Glutamatergic neuron (in vitro differentiated cells): ENCODE measurements around the gene ZNF879. TPM values are rescaled to one million over a fixed set of nuclear protein-coding genes. Genes with fewer than 3 reads are reported as not detected.

Source experiments
- DNase-seq: peaks from one replicate; pipeline ENCODE4 v3.0.0; 2022
- H3K27ac Mint-ChIP-seq: one replicate; pipeline ENCODE4 v1.8.0; 2020; ENCODE audit warnings: mild to moderate bottlenecking, mixed read lengths, inconsistent platforms; ENCODE audit not compliant: unreplicated experiment
- H3K27me3 Mint-ChIP-seq: one replicate; pipeline ENCODE4 v1.8.0; 2020; ENCODE audit warnings: mild to moderate bottlenecking, moderate library complexity, mixed read lengths, inconsistent platforms; ENCODE audit not compliant: unreplicated experiment
- H3K36me3 Mint-ChIP-seq: one replicate; pipeline ENCODE4 v1.8.0; 2020; ENCODE audit warnings: mild to moderate bottlenecking, mixed read lengths, inconsistent platforms; ENCODE audit not compliant: unreplicated experiment
- H3K4me1 Mint-ChIP-seq: one replicate; pipeline ENCODE4 v1.8.0; 2020; ENCODE audit warnings: mild to moderate bottlenecking, low read depth, mixed read lengths, inconsistent platforms; ENCODE audit not compliant: unreplicated experiment
- H3K4me3 Mint-ChIP-seq: one replicate; pipeline ENCODE4 v1.8.0; 2020; ENCODE audit warnings: mild to moderate bottlenecking, mixed read lengths, inconsistent platforms; ENCODE audit not compliant: unreplicated experiment
- H3K9me3 Mint-ChIP-seq: one replicate; pipeline ENCODE4 v1.8.0; 2020; ENCODE audit warnings: mild to moderate bottlenecking, moderate library complexity, mixed read lengths, inconsistent platforms; ENCODE audit not compliant: unreplicated experiment
- CTCF ChIP-seq: fragments of 200-600 bp; sonication (generic); IDR thresholded peaks from one replicate; pipeline ENCODE4 v1.5.0; 2021; ENCODE audit not compliant: partially characterized antibody, unreplicated experiment
- total RNA-seq: library from RNA; stranded (reverse); fragmentation: NEBNext Ultra II Directional; extraction: Animal tissue kit (Norgen Biotek cat#: 25700); gene quantifications from one replicate; pipeline ENCODE4 v1.2.1, GENCODE V29; 2021; ENCODE audit not compliant: unreplicated experiment

ZNF879 gene
- total RNA-seq, 1 donor from 2014 or later = 5.7 TPM

GRCh38 chr5:179051784-179052183 is 28.2 kb downstream of the ZNF879 start:
- no peak overlapping the region for H3K27ac Mint-ChIP-seq
- no peaks in the 10 kb centered on the region for H3K4me1 Mint-ChIP-seq
- TF ChIP-seq CTCF = no peak
- H3K9me3 Mint-ChIP-seq = peaks cover 1% of the 10 kb centered on the region
- no peaks in the 10 kb centered on the region for H3K27me3 Mint-ChIP-seq
- peaks cover 4% of the 10 kb centered on the region for H3K36me3 Mint-ChIP-seq
- DNase-seq = no peak
- no peak overlapping the region for H3K4me3 Mint-ChIP-seq

GRCh38 chr5:179054036-179054785 is 30.6 kb downstream of the ZNF879 start:
- no peaks in the 10 kb centered on the region for H3K27me3 Mint-ChIP-seq
- TF ChIP-seq CTCF = no peak
- H3K36me3 Mint-ChIP-seq = peaks cover 4% of the 10 kb centered on the region
- no peak overlapping the region for H3K4me3 Mint-ChIP-seq
- no peak overlapping the region for H3K27ac Mint-ChIP-seq
- DNase-seq = no peak
- H3K4me1 Mint-ChIP-seq = no peaks in the 10 kb centered on the region
- no peaks in the 10 kb centered on the region for H3K9me3 Mint-ChIP-seq

GRCh38 chr5:179054876-179055275 is 31.3 kb downstream of the ZNF879 start:
- peaks cover 4% of the 10 kb centered on the region for H3K36me3 Mint-ChIP-seq
- no peak overlapping the region for H3K27ac Mint-ChIP-seq
- H3K9me3 Mint-ChIP-seq = peaks cover 2% of the 10 kb centered on the region
- TF ChIP-seq CTCF = no peak
- DNase-seq = no peak
- H3K4me3 Mint-ChIP-seq = no peak overlapping the region
- H3K4me1 Mint-ChIP-seq = no peaks in the 10 kb centered on the region
- H3K27me3 Mint-ChIP-seq = no peaks in the 10 kb centered on the region

- TF ChIP-seq CTCF = no peak
- no peaks in the 10 kb centered on the region for H3K27me3 Mint-ChIP-seq
- H3K36me3 Mint-ChIP-seq = peaks cover 4% of the 10 kb centered on the region
- no peak for DNase-seq
- H3K4me3 Mint-ChIP-seq = no peak overlapping the region
- no peaks in the 10 kb centered on the region for H3K4me1 Mint-ChIP-seq
- no peak overlapping the region for H3K27ac Mint-ChIP-seq
- H3K9me3 Mint-ChIP-seq = peaks cover 4% of the 10 kb centered on the region
These were observed 31.8 kb downstream of the ZNF879 start for GRCh38 chr5:179055436-179055835.

DNA sequence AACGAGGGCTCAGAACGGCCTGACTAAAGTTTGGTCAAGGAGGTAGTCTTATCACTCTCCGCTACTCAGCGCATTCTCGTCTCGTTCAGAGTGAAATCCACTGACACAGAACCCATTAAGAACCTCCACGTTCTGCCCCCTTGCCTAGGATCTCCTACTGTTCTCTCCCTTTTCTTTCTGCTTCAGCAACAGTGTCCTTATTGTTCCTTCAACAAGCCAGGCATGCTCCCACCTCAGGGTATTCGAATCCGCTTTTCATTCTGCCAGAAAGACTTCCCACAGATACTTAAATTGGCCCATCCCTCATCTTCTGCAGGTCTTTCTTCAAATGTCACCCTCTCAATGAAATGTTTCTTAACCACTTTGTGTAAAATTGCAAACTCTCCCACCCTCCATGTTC is 32.2 kb downstream of the ZNF879 start:
- Mint-ChIP-seq H3K27me3 (no peaks in the 10 kb centered on the region), H3K27ac (no peak overlapping the region), H3K36me3 (peaks cover 4% of the 10 kb centered on the region), H3K4me1 (no peaks in the 10 kb centered on the region), H3K4me3 (no peak overlapping the region), H3K9me3 (peaks cover 4% of the 10 kb centered on the region)
- DNase-seq = no peak
- no peak for TF ChIP-seq CTCF
